SK-N-SH (cell line): ENCODE data around the gene CDH4. TPM values are rescaled to one million over a fixed set of nuclear protein-coding genes. Genes with fewer than 3 reads are reported as not detected.

Experiments used
- CTCF ChIA-PET: fragments of 300-600, 350-600 bp; formaldehyde crosslinking; extraction: SDS; loops from one replicate; lab custom pipeline; 2021; lab: Yijun Ruan, JAX
- POLR2A ChIA-PET: fragments of 350-600 bp; sonication (Branson Sonifier 250); formaldehyde crosslinking; extraction: SDS; loops from one replicate; lab custom pipeline; 2020; ENCODE audit warnings: antibody characterized with exemption, inconsistent platforms; lab: Yijun Ruan, JAX
- DNase-seq: peaks from one replicate; pipeline ENCODE4 v3.0.0; 2012
- H2AFZ ChIP-seq: fragments of 200-600 bp; sonication (generic); 2 replicates; pipeline ENCODE4 v1.8.1; 2016; ENCODE audit warnings: antibody characterized with exemption, mild to moderate bottlenecking, low read depth
- H3F3A ChIP-seq: fragments of 200-600 bp; sonication (generic); replicated peaks from 2 replicates; pipeline ENCODE3; 2016; ENCODE audit warnings: antibody characterized with exemption, mild to moderate bottlenecking; ENCODE audit not compliant: insufficient read depth
- H3K27ac ChIP-seq, 2 experiments: fragments of 200-500 bp in 1 of 2; fragments of 200-600 bp in 1 of 2; sonication (Bioruptor generic) in 1 of 2; sonication (generic), shearing (Covaris generic) in 1 of 2; 2 replicates each; pipeline versions ENCODE4 v1.5.1 to v1.6.1; 2014 to 2016; ENCODE audit warnings: low read depth in 2 of 2, inconsistent platforms in 1 of 2, low read length in 1 of 2, mild to moderate bottlenecking in 1 of 2, mixed read lengths in 1 of 2
- H3K27me3 ChIP-seq: fragments of 200-600 bp; sonication (generic), shearing (Covaris generic); 2 replicates; pipeline ENCODE4 v1.6.1; 2016; ENCODE audit warnings: mixed run types; ENCODE audit not compliant: insufficient read depth
- H3K36me3 ChIP-seq, 2 experiments: fragments of 200-500 bp in 1 of 2; fragments of 200-600 bp in 1 of 2; sonication (Bioruptor generic) in 1 of 2; sonication (generic) in 1 of 2; replicated peaks in 1 of 2; 2 replicates each; pipeline versions ENCODE3 to v1.5.1; 2014 to 2016; ENCODE audit warnings: low read length in 1 of 2, mild to moderate bottlenecking in 1 of 2; ENCODE audit not compliant: insufficient read depth in 2 of 2, control insufficient read depth in 1 of 2
- H3K4me1 ChIP-seq, 2 experiments: fragments of 200-500 bp in 1 of 2; fragments of 200-600 bp in 1 of 2; sonication (Bioruptor generic) in 1 of 2; sonication (generic), shearing (Covaris generic) in 1 of 2; 2 replicates each; pipeline versions ENCODE4 v1.5.1 to v1.6.1; 2014 to 2016; ENCODE audit warnings: low read depth in 1 of 2, low read length in 1 of 2, mixed run types in 1 of 2; ENCODE audit not compliant: insufficient read depth in 2 of 2, control insufficient read depth in 1 of 2
- H3K4me2 ChIP-seq: fragments of 200-600 bp; sonication (generic), shearing (Covaris generic); 2 replicates; pipeline ENCODE4 v1.6.1; 2017; ENCODE audit warnings: mixed run types
- H3K4me3 ChIP-seq, 2 experiments: fragments of 200-500 bp in 1 of 2; fragments of 200-600 bp in 1 of 2; sonication (Bioruptor generic) in 1 of 2; sonication (generic), shearing (Covaris generic) in 1 of 2; 2 replicates each; pipeline versions ENCODE4 v1.5.1 to v1.8.1; 2014 to 2016; ENCODE audit warnings: low read depth in 2 of 2, inconsistent platforms in 1 of 2, low read length in 1 of 2, mild to moderate bottlenecking in 1 of 2, mixed read lengths in 1 of 2, moderate library complexity in 1 of 2
- H3K79me2 ChIP-seq: fragments of 200-600 bp; sonication (generic); 2 replicates; pipeline ENCODE4 v1.8.1; 2017; ENCODE audit warnings: mild to moderate bottlenecking; ENCODE audit not compliant: insufficient read depth
- H3K9ac ChIP-seq: fragments of 200-600 bp; sonication (generic); 2 replicates; pipeline ENCODE4 v1.6.1; 2017; ENCODE audit warnings: mixed run types
- H3K9me2 ChIP-seq: fragments of 200-600 bp; sonication (generic); 2 replicates; pipeline ENCODE4 v1.6.1; 2017; ENCODE audit warnings: mixed run types
- H3K9me3 ChIP-seq: fragments of 200-600 bp; sonication (generic); 2 replicates; pipeline ENCODE4 v1.6.1; 2017; ENCODE audit warnings: mixed run types, mild to moderate bottlenecking, moderate library complexity
- H4K20me1 ChIP-seq: fragments of 200-600 bp; sonication (generic); 2 replicates; pipeline ENCODE4 v1.6.1; 2017; ENCODE audit warnings: mild to moderate bottlenecking, mixed run types; ENCODE audit not compliant: insufficient read depth
- CTCF ChIP-seq: fragments of 200-600 bp; sonication (generic); IDR thresholded peaks from 2 replicates; pipeline ENCODE4 v1.6.1; 2017; ENCODE audit warnings: antibody characterized with exemption, mild to moderate bottlenecking, moderate library complexity
- FOSL2 ChIP-seq: IDR thresholded peaks from 2 replicates; pipeline ENCODE4 v1.4.0; 2012; ENCODE audit warnings: low read depth, mild to moderate bottlenecking, moderate library complexity, borderline replicate concordance
- FOXJ3 ChIP-seq: sonication (generic); formaldehyde crosslinking; IDR thresholded peaks from 2 replicates; pipeline ENCODE4 v1.5.1; 2020; ENCODE audit warnings: mild to moderate bottlenecking, missing genetic modification reagents
- IRF3 ChIP-seq: fragments of 150-350 bp; IDR thresholded peaks from 2 replicates; pipeline ENCODE4 v1.6.1; 2016; ENCODE audit warnings: mild to moderate bottlenecking, low read depth, low read length
- JUND ChIP-seq: IDR thresholded peaks from 2 replicates; pipeline ENCODE4 v1.4.0; 2012
- MXI1 ChIP-seq: IDR thresholded peaks from 2 replicates; pipeline ENCODE4 v1.6.1; 2012; ENCODE audit warnings: mild to moderate bottlenecking, low read depth, low read length, improper control_type of control experiment
- NRF1 ChIP-seq: IDR thresholded peaks from 2 replicates; pipeline ENCODE4 v1.6.1; 2012; ENCODE audit warnings: low read depth, mild to moderate bottlenecking, low read length
- RXRA ChIP-seq: IDR thresholded peaks from 2 replicates; pipeline ENCODE4 v1.4.0; 2012; ENCODE audit warnings: low read depth, mild to moderate bottlenecking, borderline replicate concordance
- SIN3A ChIP-seq: IDR thresholded peaks from 2 replicates; pipeline ENCODE4 v1.6.1; 2012; ENCODE audit warnings: low read depth, mild to moderate bottlenecking, low read length, moderate library complexity, borderline replicate concordance
- SMC3 ChIP-seq: IDR thresholded peaks from 2 replicates; pipeline ENCODE4 v1.6.1; 2012; ENCODE audit warnings: low read depth, low read length, improper control_type of control experiment
- TAF1 ChIP-seq: IDR thresholded peaks from 2 replicates; pipeline ENCODE4 v1.6.1; 2012; ENCODE audit warnings: low read depth, mild to moderate bottlenecking, low read length, moderate library complexity, borderline replicate concordance
- TCF12 ChIP-seq: IDR thresholded peaks from 2 replicates; pipeline ENCODE4 v1.4.0; 2012
- TEAD4 ChIP-seq: IDR thresholded peaks from 2 replicates; pipeline ENCODE4 v1.4.0; 2012; ENCODE audit warnings: mild to moderate bottlenecking, borderline replicate concordance; ENCODE audit not compliant: insufficient read depth
- YY1 ChIP-seq: IDR thresholded peaks from 2 replicates; pipeline ENCODE4 v1.4.0; 2012; ENCODE audit warnings: low read depth, mild to moderate bottlenecking
- ZBTB33 ChIP-seq: IDR thresholded peaks from 2 replicates; pipeline ENCODE4 v1.4.0; 2012; ENCODE audit warnings: low read depth, borderline replicate concordance
- whole genome bisulfite sequencing: methylation state at CpG from one replicate; pipeline ENCODE4 v1.1.6; 2017; ENCODE audit warnings: low lambda C conversion rate; 5-methylcytosine and 5-hydroxymethylcytosine counted together
- polyA plus RNA-seq, 3 experiments: library from polyadenylated mRNA; depleted of rRNA; stranded (reverse); fragments of >200 nt; gene quantifications; 2 replicates each; pipeline ENCODE4 v1.2.3, GENCODE V29; 2012
- TF ChIP-seq, protein P1 (sequence below): IDR thresholded peaks from 2 replicates; pipeline ENCODE4; 2012

Gene CDH4
- polyA plus RNA-seq, 1 of the 3 experiments (the other 2 are of a cell fraction): not detected

DNA sequence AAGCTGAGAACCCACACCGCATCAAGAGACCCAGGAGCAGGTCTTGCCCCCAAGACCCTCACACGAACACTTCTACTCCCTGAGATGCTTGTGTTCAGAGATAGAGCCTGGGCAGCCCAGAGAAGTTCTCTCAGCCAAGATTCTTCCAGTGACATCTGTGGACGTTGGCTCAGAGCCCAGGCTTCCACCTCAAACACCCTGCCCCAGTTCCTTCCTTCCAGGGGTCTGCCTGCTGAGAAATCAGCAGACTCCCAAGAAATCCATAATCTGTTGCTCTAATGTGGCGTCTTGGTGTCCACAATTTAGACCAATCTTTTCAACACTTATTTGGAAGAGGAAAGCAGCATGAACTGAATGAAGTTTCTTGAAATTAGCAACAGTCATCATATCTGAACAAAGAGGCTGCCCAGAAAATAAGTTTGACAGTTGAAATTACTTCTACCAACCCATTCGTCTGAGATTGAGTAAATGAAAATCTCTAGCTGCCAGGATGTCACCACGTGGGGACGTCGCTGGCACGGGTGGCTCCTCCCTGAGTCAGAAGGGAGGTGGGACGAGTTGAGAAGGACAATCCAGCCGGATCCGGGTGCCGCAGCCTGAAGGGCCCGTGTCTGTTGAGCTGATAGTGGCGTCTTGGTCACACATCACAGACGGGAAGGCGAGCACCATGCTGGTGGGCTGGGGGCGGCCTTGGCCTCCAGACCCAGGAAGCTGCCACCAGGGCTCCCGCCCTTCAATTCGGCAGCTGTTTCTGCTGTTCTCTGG is 412.7 kb downstream of the CDH4 start:
- Histone ChIP-seq H3K4me2 (no peak overlapping the region), H2AFZ (no peak overlapping the region), H3K27ac (no peak overlapping the region), H3K4me3 (no peak overlapping the region), H4K20me1 (no peaks in the 10 kb centered on the region), H3K4me1 (peaks cover 0 to 3% of the 10 kb centered on the region in 2 experiments; a peak in 1 of 4 replicates)
- whole genome bisulfite sequencing: 60% methylated on average over 12 of the region's 20 CpGs
- ChIA-PET CTCF (no interaction called here), POLR2A (no interaction called here)
- TF ChIP-seq FOSL2 (no peak), SIN3A (no peak), JUND (no peak), RXRA (no peak), MXI1 (no peak)
- TF ChIP-seq, all 33 proteins: peak for 0
- Histone ChIP-seq H3K27me3 (no peaks in the 10 kb centered on the region), H3K79me2 (no peaks in the 10 kb centered on the region), H3F3A (no peaks in the 10 kb centered on the region), H3K36me3 (no peaks in the 10 kb centered on the region), H3K9ac (no peak overlapping the region), H3K9me3 (no peaks in the 10 kb centered on the region), H3K9me2 (no peaks in the 10 kb centered on the region)
- DNase-seq: no peak

- no peaks in the 10 kb centered on the region for H3K4me1 ChIP-seq
- H3K9ac ChIP-seq: no peak overlapping the region
- no peak overlapping the region for H2AFZ ChIP-seq
- H3K27ac ChIP-seq: no peak overlapping the region
- no peaks in the 10 kb centered on the region for H3K9me3 ChIP-seq
- CTCF ChIA-PET: no interaction called here
- H3K36me3 ChIP-seq: no peaks in the 10 kb centered on the region
- H4K20me1 ChIP-seq: no peaks in the 10 kb centered on the region
- no peak for TF ChIP-seq FOXJ3 (CRISPR knock-in tag)
- TF ChIP-seq, protein P1, sequence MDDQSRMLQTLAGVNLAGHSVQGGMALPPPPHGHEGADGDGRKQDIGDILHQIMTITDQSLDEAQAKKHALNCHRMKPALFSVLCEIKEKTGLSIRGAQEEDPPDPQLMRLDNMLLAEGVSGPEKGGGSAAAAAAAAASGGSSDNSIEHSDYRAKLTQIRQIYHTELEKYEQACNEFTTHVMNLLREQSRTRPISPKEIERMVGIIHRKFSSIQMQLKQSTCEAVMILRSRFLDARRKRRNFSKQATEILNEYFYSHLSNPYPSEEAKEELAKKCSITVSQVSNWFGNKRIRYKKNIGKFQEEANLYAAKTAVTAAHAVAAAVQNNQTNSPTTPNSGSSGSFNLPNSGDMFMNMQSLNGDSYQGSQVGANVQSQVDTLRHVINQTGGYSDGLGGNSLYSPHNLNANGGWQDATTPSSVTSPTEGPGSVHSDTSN: no peak
- no peak for TF ChIP-seq TCF12
- TF ChIP-seq SMC3: no peak
- no peak for TF ChIP-seq MXI1
- TF ChIP-seq IRF3: no peak
- TF ChIP-seq TEAD4: no peak
- TF ChIP-seq SIN3A: no peak
- no peak for TF ChIP-seq YY1
- no peak for TF ChIP-seq CTCF
- no peak for TF ChIP-seq ZBTB33
- TF ChIP-seq RXRA: no peak
- no peak for TF ChIP-seq TAF1
- TF ChIP-seq NRF1: no peak
- TF ChIP-seq, all 33 proteins: peak for 0
- Histone ChIP-seq H3K4me3 (no peak overlapping the region), H3F3A (no peaks in the 10 kb centered on the region), H3K4me2 (no peak overlapping the region), H3K79me2 (no peaks in the 10 kb centered on the region), H3K9me2 (no peaks in the 10 kb centered on the region), H3K27me3 (no peaks in the 10 kb centered on the region)
- no peak for DNase-seq
- POLR2A ChIA-PET: no interaction called here
- 58% methylated on average over 30 of the region's 32 CpGs for WGBS
Observed at GRCh38 chr20:61665528-61666470, 413.7 kb downstream of the CDH4 start.
